Testis (tissue), 2 donors: Measurements from ENCODE around the gene CTH.

Experiments used
- POLR2A ChIP-seq: fragments of 450-650 bp; IDR thresholded peaks from one replicate; pipeline ENCODE4 v1.6.1; 2017; ENCODE audit warnings: antibody characterized with exemption, mild to moderate bottlenecking, moderate library complexity
- TF ChIP-seq, protein P1 (sequence below), 3 experiments: fragments of 450-650 bp in 2 of 3; fragments of 200-600 bp in 1 of 3; sonication (generic) in 1 of 3; IDR thresholded peaks; one replicate each; pipeline ENCODE4 v1.5.1; 2016 to 2019; ENCODE audit warnings: antibody characterized with exemption in 3 of 3, mild to moderate bottlenecking in 2 of 3, moderate library complexity in 1 of 3

- TF ChIP-seq, protein P1, sequence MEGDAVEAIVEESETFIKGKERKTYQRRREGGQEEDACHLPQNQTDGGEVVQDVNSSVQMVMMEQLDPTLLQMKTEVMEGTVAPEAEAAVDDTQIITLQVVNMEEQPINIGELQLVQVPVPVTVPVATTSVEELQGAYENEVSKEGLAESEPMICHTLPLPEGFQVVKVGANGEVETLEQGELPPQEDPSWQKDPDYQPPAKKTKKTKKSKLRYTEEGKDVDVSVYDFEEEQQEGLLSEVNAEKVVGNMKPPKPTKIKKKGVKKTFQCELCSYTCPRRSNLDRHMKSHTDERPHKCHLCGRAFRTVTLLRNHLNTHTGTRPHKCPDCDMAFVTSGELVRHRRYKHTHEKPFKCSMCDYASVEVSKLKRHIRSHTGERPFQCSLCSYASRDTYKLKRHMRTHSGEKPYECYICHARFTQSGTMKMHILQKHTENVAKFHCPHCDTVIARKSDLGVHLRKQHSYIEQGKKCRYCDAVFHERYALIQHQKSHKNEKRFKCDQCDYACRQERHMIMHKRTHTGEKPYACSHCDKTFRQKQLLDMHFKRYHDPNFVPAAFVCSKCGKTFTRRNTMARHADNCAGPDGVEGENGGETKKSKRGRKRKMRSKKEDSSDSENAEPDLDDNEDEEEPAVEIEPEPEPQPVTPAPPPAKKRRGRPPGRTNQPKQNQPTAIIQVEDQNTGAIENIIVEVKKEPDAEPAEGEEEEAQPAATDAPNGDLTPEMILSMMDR (IDR thresholded peaks at IDR 0.05) = no peak
- TF ChIP-seq POLR2A = no peak
Observed at GRCh38 chr1:70434253-70434859, 23.3 kb downstream of the CTH start.
